SU-DHL-6 (cell line): ENCODE data around the gene SPINK4.

Experiments used
- H2AFZ ChIP-seq: fragments of 200-600 bp; sonication (generic); 2 replicates; pipeline ENCODE4 v1.6.1; 2014; ENCODE audit warnings: low read depth, mild to moderate bottlenecking, moderate library complexity, mixed read lengths, antibody characterized with exemption, low read length; ENCODE audit not compliant: severe bottlenecking
- H3F3A ChIP-seq: fragments of 200-600 bp; shearing (Covaris generic); 2 replicates; pipeline ENCODE4 v1.6.0; 2016; ENCODE audit warnings: antibody characterized with exemption, mild to moderate bottlenecking; ENCODE audit not compliant: insufficient read depth
- H3K27ac ChIP-seq: fragments of 200-600 bp; sonication (generic); 2 replicates; pipeline ENCODE4 v1.5.1; 2016; ENCODE audit warnings: low read depth, mild to moderate bottlenecking, low read length, moderate library complexity, mixed read lengths
- H3K27me3 ChIP-seq: fragments of 200-600 bp; sonication (generic), shearing (Covaris generic); 2 replicates; pipeline ENCODE4 v1.6.0; 2014; ENCODE audit warnings: mild to moderate bottlenecking, low read length
- H3K36me3 ChIP-seq: fragments of 200-600 bp; sonication (generic); 2 replicates; pipeline ENCODE4 v1.6.1; 2014; ENCODE audit warnings: mild to moderate bottlenecking, low read length, mixed read lengths
- H3K4me2 ChIP-seq: fragments of 300-600, 200-600 bp; shearing (Covaris generic), sonication (generic); 2 replicates; pipeline ENCODE4 v1.6.0; 2014; ENCODE audit warnings: low read length, low read depth, mild to moderate bottlenecking; ENCODE audit not compliant: poor library complexity, severe bottlenecking
- H3K4me3 ChIP-seq: fragments of 200-600 bp; sonication (generic); 2 replicates; pipeline ENCODE4 v1.5.1; 2014; ENCODE audit warnings: antibody characterized with exemption, low read length, mild to moderate bottlenecking, mixed read lengths; ENCODE audit not compliant: insufficient read depth, poor library complexity, severe bottlenecking
- H3K79me2 ChIP-seq: fragments of 200-600 bp; sonication (generic); 2 replicates; pipeline ENCODE4 v1.6.1; 2014; ENCODE audit warnings: mild to moderate bottlenecking, low read length, moderate library complexity; ENCODE audit not compliant: insufficient read depth
- H3K9ac ChIP-seq: fragments of 200-600 bp; sonication (generic); 2 replicates; pipeline ENCODE4 v1.7.0; 2014; ENCODE audit warnings: mild to moderate bottlenecking, low read length
- H3K9me2 ChIP-seq: fragments of 200-600 bp; sonication (generic); replicated peaks from 2 replicates; pipeline ENCODE4 v1.6.1; 2014; ENCODE audit warnings: low read length; ENCODE audit not compliant: insufficient read depth
- H3K9me3 ChIP-seq: fragments of 200-600 bp; sonication (generic); 2 replicates; pipeline ENCODE4 v1.6.1; 2014; ENCODE audit warnings: low read length, mixed read lengths; ENCODE audit not compliant: insufficient read depth
- H4K20me1 ChIP-seq: fragments of 200-600 bp; sonication (generic); 2 replicates; pipeline ENCODE4 v1.6.1; 2014; ENCODE audit warnings: low read depth, mild to moderate bottlenecking, antibody characterized with exemption, low read length, moderate library complexity, mixed read lengths
- CTCF ChIP-seq: fragments of 200-600 bp; sonication (generic); IDR thresholded peaks from one replicate; pipeline ENCODE4 v1.5.1; 2017; ENCODE audit warnings: antibody characterized with exemption, mild to moderate bottlenecking, low read length, moderate library complexity; ENCODE audit not compliant: insufficient read depth, poor library complexity, severe bottlenecking
- EZH2phosphoT487 ChIP-seq: fragments of 200-600 bp; sonication (generic), shearing (Covaris generic); conservative IDR thresholded peaks from 2 replicates; pipeline ENCODE4 v1.6.1; 2018; ENCODE audit warnings: mild to moderate bottlenecking, antibody characterized with exemption, low read length, moderate library complexity, mixed read lengths

The SPINK4 gene

GRCh38 chr9:33231623-33231942 is 8.4 kb upstream of the SPINK4 start:
- H3K4me3 ChIP-seq = no peak overlapping the region
- H4K20me1 ChIP-seq = no peaks in the 10 kb centered on the region
- H3K79me2 ChIP-seq = no peaks in the 10 kb centered on the region
- H3K9me3 ChIP-seq = no peaks in the 10 kb centered on the region
- H3K9ac ChIP-seq = no peak overlapping the region
- no peaks in the 10 kb centered on the region for H3F3A ChIP-seq
- H2AFZ ChIP-seq = no peak overlapping the region
- no peaks in the 10 kb centered on the region for H3K27me3 ChIP-seq
- H3K4me2 ChIP-seq = no peak overlapping the region
- H3K27ac ChIP-seq = no peak overlapping the region
- H3K36me3 ChIP-seq = no peaks in the 10 kb centered on the region
- H3K9me2 ChIP-seq = no peaks in the 10 kb centered on the region
- TF ChIP-seq EZH2phosphoT487 = no peak
- TF ChIP-seq CTCF = no peak

DNA sequence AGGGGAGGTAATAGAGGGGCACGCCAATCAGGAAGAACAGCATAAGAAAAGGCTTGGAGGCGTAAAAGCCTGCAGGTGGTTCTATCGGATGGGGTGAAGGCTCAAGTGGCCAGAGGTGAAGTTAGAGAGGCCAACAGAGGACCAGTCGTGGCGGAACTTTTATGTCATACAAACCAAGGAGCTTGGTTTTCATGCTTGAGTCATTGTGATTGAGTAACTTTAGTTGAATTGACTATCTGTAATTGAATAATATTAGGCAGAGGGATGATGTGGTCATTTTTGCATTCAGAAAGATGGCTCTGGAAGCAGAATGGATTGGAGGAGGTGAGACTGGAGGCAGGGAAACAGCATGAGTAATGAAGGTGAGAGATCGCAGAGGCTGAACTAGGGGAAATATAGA is 7.2 kb upstream of the SPINK4 start:
- Histone ChIP-seq H3K79me2 (no peaks in the 10 kb centered on the region), H3K4me3 (no peak overlapping the region), H3F3A (no peaks in the 10 kb centered on the region), H3K36me3 (no peaks in the 10 kb centered on the region), H3K9me3 (no peaks in the 10 kb centered on the region), H3K4me2 (no peak overlapping the region), H3K9me2 (no peaks in the 10 kb centered on the region), H3K27me3 (no peaks in the 10 kb centered on the region), H2AFZ (no peak overlapping the region), H3K27ac (no peak overlapping the region), H3K9ac (no peak overlapping the region), H4K20me1 (no peaks in the 10 kb centered on the region)
- TF ChIP-seq EZH2phosphoT487 (no peak), CTCF (no peak)

DNA sequence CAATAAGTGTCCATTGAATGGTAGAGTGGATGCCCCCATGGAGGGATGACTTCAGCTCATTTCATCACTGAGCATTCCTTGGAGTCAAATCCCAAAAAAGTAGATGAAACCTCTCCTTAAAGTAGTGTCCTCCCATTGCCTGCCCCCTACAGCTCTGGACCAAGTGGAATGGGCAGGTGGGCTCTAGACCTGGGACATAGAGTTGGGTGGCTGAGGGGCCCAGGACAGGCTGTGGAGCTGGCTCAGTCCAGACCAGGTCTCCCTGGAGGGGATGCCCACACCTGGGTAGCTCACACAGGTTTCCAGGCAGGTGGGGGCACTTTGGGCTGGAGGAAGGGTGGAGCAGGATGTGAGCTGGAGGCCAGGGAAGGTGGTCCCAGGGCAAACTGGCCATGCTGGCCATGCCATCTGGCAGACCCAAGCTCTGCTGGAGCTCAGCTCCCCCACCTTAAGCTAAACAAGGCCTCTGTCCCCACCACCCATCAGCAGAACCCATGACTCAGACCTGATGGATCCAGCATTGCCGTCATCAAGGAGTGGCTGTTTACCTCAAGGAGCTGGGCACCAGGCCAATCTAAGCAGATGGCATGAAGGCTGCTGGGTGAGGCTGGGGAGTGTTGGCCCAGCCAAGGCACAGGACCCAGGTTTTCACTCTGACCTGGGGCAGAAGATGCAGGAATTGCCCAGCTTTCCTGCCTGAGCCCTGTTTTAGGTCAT is 6.2 kb upstream of the SPINK4 start:
- no peak for TF ChIP-seq EZH2phosphoT487
- no peak for TF ChIP-seq CTCF
- Histone ChIP-seq H3K9me3 (no peaks in the 10 kb centered on the region), H2AFZ (no peak overlapping the region), H3K27ac (no peak overlapping the region), H3F3A (no peaks in the 10 kb centered on the region), H3K36me3 (no peaks in the 10 kb centered on the region), H3K9ac (no peak overlapping the region), H3K4me3 (no peak overlapping the region), H3K27me3 (no peaks in the 10 kb centered on the region), H3K79me2 (no peaks in the 10 kb centered on the region), H4K20me1 (no peaks in the 10 kb centered on the region), H3K9me2 (no peaks in the 10 kb centered on the region), H3K4me2 (no peak overlapping the region)
